Neural cell (in vitro differentiated cells): Measurements from ENCODE around the gene ZBTB21. TPM values are rescaled to one million over a fixed set of nuclear protein-coding genes. Genes with fewer than 3 reads are reported as not detected.

Experiments
- H2AFZ ChIP-seq: fragments of 200-600, 300-800 bp; sonication (generic), shearing (Covaris generic); 2 replicates; pipeline ENCODE4 v1.6.0; 2014; ENCODE audit warnings: low read depth, mild to moderate bottlenecking, antibody characterized with exemption, low read length, moderate library complexity
- H3F3A ChIP-seq: fragments of 200-600 bp; shearing (Covaris generic); 2 replicates; pipeline ENCODE4 v1.6.1; 2016; ENCODE audit warnings: mild to moderate bottlenecking, moderate library complexity, mixed read lengths, antibody characterized with exemption, low read length; ENCODE audit not compliant: insufficient read depth, poor library complexity, severe bottlenecking
- H3K27ac ChIP-seq: fragments of 200-600, 300-800 bp; sonication (generic), shearing (Covaris generic); 2 replicates; pipeline ENCODE4 v1.5.1; 2014; ENCODE audit warnings: mild to moderate bottlenecking, low read length, moderate library complexity
- H3K27me3 ChIP-seq: fragments of 300-800, 200-600 bp; sonication (generic), shearing (Covaris generic); 2 replicates; pipeline ENCODE4 v1.6.0; 2014; ENCODE audit warnings: mild to moderate bottlenecking, low read depth, low read length, moderate library complexity; ENCODE audit not compliant: insufficient read depth
- H3K36me3 ChIP-seq: fragments of 300-800, 200-600 bp; sonication (generic), shearing (Covaris generic); 2 replicates; pipeline ENCODE4 v1.5.1; 2014; ENCODE audit warnings: mild to moderate bottlenecking, antibody characterized with exemption, low read length, moderate library complexity; ENCODE audit not compliant: insufficient read depth
- H3K4me2 ChIP-seq: fragments of 300-800, 200-600 bp; sonication (generic), shearing (Covaris generic); 2 replicates; pipeline ENCODE4 v1.6.0; 2014; ENCODE audit warnings: mild to moderate bottlenecking, low read length
- H3K4me3 ChIP-seq: fragments of 300-800, 200-600 bp; sonication (generic), shearing (Covaris generic); 2 replicates; pipeline ENCODE4 v1.5.1; 2014; ENCODE audit warnings: mild to moderate bottlenecking, low read length, moderate library complexity
- H3K79me2 ChIP-seq: fragments of 200-600 bp; shearing (Covaris generic); replicated peaks from 2 replicates; pipeline ENCODE4 v1.6.0; 2014; ENCODE audit warnings: mild to moderate bottlenecking, low read length, moderate library complexity; ENCODE audit not compliant: insufficient read depth
- H3K9ac ChIP-seq: fragments of 300-800, 200-600 bp; sonication (generic), shearing (Covaris generic); 2 replicates; pipeline ENCODE4 v1.6.1; 2016; ENCODE audit warnings: mild to moderate bottlenecking, low read length, mixed read lengths
- H3K9me2 ChIP-seq: fragments of 200-600 bp; shearing (Covaris generic); 2 replicates; pipeline ENCODE4 v1.6.1; 2016; ENCODE audit warnings: mild to moderate bottlenecking, low read length, mixed read lengths; ENCODE audit not compliant: insufficient read depth
- H3K9me3 ChIP-seq: fragments of 200-600, 300-800 bp; sonication (generic), shearing (Covaris generic); 2 replicates; pipeline ENCODE4 v1.6.1; 2016; ENCODE audit warnings: mild to moderate bottlenecking, mixed run types, low read length, moderate library complexity, mixed read lengths
- H4K20me1 ChIP-seq: fragments of 200-600 bp; shearing (Covaris generic); 2 replicates; pipeline ENCODE4 v1.6.1; 2016; ENCODE audit warnings: mild to moderate bottlenecking, mixed run types; ENCODE audit not compliant: insufficient read depth
- EP300 ChIP-seq: fragments of 450-650 bp; conservative IDR thresholded peaks from 2 replicates; pipeline ENCODE4 v1.6.1; 2014; ENCODE audit warnings: antibody characterized with exemption, mild to moderate bottlenecking, moderate library complexity; ENCODE audit not compliant: poor library complexity, severe bottlenecking
- EZH2 ChIP-seq: fragments of 200-600, 300-800 bp; shearing (Covaris generic), sonication (generic); IDR thresholded peaks from 2 replicates; pipeline ENCODE4 v1.6.1; 2014; ENCODE audit warnings: antibody characterized with exemption, low read length, borderline replicate concordance, mild to moderate bottlenecking; ENCODE audit not compliant: insufficient read depth, poor library complexity, severe bottlenecking
- MXI1 ChIP-seq: fragments of 450-650 bp; conservative IDR thresholded peaks from 2 replicates; pipeline ENCODE4 v1.6.1; 2014; ENCODE audit warnings: antibody characterized with exemption, mild to moderate bottlenecking; ENCODE audit not compliant: poor library complexity, severe bottlenecking
- POLR2AphosphoS5 ChIP-seq: IDR thresholded peaks from 2 replicates; pipeline ENCODE4 v1.6.1; 2012
- RAD21 ChIP-seq: fragments of 450-650 bp; conservative IDR thresholded peaks from 2 replicates; pipeline ENCODE4 v1.6.1; 2014; ENCODE audit warnings: antibody characterized with exemption, mild to moderate bottlenecking, moderate library complexity
- SMC3 ChIP-seq: fragments of 450-650 bp; conservative IDR thresholded peaks from 2 replicates; pipeline ENCODE4 v1.6.1; 2014; ENCODE audit warnings: antibody characterized with exemption, mild to moderate bottlenecking, moderate library complexity; ENCODE audit not compliant: poor library complexity
- TAF1 ChIP-seq: IDR thresholded peaks from 2 replicates; pipeline ENCODE4 v1.6.1; 2012; ENCODE audit warnings: low read depth
- polyA plus RNA-seq: library from polyadenylated mRNA; depleted of rRNA; stranded (reverse); fragments of >200 nt; gene quantifications from 2 replicates; pipeline ENCODE4 v1.2.3, GENCODE V29; 2014
- TF ChIP-seq, protein P1 (sequence below): fragments of 450-650 bp; IDR thresholded peaks from 2 replicates; pipeline ENCODE4 v1.5.1; 2014; ENCODE audit warnings: antibody characterized with exemption, mild to moderate bottlenecking, moderate library complexity; ENCODE audit not compliant: poor library complexity, severe bottlenecking
- TF ChIP-seq, protein P2 (sequence below): IDR thresholded peaks from 2 replicates; pipeline ENCODE4 v1.6.1; 2012; ENCODE audit warnings: borderline replicate concordance

ZBTB21 gene
- polyA plus RNA-seq, 1 donor from 2014 or later, result 8.0 TPM

DNA sequence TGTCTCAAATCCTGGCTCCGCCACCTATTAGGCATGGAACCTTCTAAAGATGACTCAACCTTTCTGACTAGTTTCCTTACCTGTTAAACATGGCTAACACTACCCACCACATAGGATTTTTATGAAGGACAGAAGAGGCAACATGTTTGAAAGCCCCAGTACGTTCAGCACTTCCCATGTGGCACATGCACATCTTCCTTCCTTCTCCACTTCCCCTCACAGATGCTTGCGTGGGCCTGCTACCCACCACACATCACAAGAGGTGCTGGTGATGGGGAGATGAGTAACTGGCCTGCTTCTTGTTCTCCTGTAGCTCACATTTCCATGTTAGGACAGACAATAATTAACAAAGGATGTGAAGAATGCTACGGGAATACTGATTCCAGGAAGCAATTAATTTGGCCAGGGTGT, 7.1 kb downstream of the ZBTB21 start:
- Histone ChIP-seq H3K4me2 (no peak overlapping the region), H3K27ac (no peak overlapping the region), H2AFZ (no peak overlapping the region), H3K9me3 (no peaks in the 10 kb centered on the region), H3K27me3 (no peaks in the 10 kb centered on the region), H3F3A (no peaks in the 10 kb centered on the region), H3K9me2 (no peaks in the 10 kb centered on the region), H4K20me1 (no peaks in the 10 kb centered on the region), H3K9ac (no peak overlapping the region), H3K79me2 (peaks cover 34% of the 10 kb centered on the region), H3K36me3 (peaks cover 18% of the 10 kb centered on the region), H3K4me3 (no peak overlapping the region)
- no peak for TF ChIP-seq MXI1
- TF ChIP-seq TAF1, result no peak
- TF ChIP-seq, protein P1, sequence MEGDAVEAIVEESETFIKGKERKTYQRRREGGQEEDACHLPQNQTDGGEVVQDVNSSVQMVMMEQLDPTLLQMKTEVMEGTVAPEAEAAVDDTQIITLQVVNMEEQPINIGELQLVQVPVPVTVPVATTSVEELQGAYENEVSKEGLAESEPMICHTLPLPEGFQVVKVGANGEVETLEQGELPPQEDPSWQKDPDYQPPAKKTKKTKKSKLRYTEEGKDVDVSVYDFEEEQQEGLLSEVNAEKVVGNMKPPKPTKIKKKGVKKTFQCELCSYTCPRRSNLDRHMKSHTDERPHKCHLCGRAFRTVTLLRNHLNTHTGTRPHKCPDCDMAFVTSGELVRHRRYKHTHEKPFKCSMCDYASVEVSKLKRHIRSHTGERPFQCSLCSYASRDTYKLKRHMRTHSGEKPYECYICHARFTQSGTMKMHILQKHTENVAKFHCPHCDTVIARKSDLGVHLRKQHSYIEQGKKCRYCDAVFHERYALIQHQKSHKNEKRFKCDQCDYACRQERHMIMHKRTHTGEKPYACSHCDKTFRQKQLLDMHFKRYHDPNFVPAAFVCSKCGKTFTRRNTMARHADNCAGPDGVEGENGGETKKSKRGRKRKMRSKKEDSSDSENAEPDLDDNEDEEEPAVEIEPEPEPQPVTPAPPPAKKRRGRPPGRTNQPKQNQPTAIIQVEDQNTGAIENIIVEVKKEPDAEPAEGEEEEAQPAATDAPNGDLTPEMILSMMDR, result no peak
- no peak for TF ChIP-seq POLR2AphosphoS5
- no peak for TF ChIP-seq EP300
- no peak for TF ChIP-seq SMC3
- TF ChIP-seq, protein P2, sequence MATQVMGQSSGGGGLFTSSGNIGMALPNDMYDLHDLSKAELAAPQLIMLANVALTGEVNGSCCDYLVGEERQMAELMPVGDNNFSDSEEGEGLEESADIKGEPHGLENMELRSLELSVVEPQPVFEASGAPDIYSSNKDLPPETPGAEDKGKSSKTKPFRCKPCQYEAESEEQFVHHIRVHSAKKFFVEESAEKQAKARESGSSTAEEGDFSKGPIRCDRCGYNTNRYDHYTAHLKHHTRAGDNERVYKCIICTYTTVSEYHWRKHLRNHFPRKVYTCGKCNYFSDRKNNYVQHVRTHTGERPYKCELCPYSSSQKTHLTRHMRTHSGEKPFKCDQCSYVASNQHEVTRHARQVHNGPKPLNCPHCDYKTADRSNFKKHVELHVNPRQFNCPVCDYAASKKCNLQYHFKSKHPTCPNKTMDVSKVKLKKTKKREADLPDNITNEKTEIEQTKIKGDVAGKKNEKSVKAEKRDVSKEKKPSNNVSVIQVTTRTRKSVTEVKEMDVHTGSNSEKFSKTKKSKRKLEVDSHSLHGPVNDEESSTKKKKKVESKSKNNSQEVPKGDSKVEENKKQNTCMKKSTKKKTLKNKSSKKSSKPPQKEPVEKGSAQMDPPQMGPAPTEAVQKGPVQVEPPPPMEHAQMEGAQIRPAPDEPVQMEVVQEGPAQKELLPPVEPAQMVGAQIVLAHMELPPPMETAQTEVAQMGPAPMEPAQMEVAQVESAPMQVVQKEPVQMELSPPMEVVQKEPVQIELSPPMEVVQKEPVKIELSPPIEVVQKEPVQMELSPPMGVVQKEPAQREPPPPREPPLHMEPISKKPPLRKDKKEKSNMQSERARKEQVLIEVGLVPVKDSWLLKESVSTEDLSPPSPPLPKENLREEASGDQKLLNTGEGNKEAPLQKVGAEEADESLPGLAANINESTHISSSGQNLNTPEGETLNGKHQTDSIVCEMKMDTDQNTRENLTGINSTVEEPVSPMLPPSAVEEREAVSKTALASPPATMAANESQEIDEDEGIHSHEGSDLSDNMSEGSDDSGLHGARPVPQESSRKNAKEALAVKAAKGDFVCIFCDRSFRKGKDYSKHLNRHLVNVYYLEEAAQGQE, result no peak
- TF ChIP-seq EZH2, result no peak
- TF ChIP-seq RAD21, result no peak

DNA sequence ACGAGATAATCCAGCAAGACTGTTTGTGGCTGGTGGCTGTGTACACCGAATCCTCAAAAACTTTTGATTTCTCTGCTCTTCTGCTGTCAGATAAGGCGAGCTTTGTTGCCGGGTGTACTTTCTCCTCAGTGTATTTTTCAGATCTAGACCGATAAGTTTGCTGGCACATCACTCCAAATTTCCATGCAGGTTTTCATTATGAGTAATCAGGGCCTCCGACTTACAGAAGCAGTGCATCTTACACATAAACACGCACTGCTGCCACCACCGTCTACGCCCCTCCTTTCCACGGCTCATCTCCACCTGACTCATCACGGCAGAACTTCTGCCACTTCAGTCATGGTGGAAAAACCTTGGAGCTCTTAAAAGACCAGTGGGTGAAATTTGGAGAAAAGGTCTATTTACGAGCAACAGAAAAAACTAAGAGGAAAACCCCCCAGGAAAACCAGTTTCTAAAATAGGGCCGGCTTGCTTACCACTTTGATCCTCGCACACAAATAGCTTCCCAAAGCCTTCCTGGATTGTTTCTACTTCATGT, 7.7 kb downstream of the ZBTB21 start:
- Histone ChIP-seq H2AFZ (no peak overlapping the region), H3F3A (no peaks in the 10 kb centered on the region), H3K79me2 (peaks cover 28% of the 10 kb centered on the region), H3K36me3 (peaks cover 12% of the 10 kb centered on the region), H3K4me3 (no peak overlapping the region), H3K9me2 (no peaks in the 10 kb centered on the region), H3K9me3 (no peaks in the 10 kb centered on the region), H4K20me1 (no peaks in the 10 kb centered on the region), H3K27ac (no peak overlapping the region), H3K4me2 (no peak overlapping the region), H3K27me3 (no peaks in the 10 kb centered on the region), H3K9ac (no peak overlapping the region)
- TF ChIP-seq RAD21, result no peak
- TF ChIP-seq TAF1, result no peak
- no peak for TF ChIP-seq SMC3
